ENCODE results near the gene KIAA0753. TPM values are rescaled to one million over a fixed set of nuclear protein-coding genes. Genes with fewer than 3 reads are reported as not detected.

KIAA0753 gene
- total and polyA plus RNA-seq, 2 of the 13 experiments (the other 11 are each of a cell fraction or from before 2014, with no cell fraction given) = 5.2 to 9.1 TPM

- TF ChIP-seq SKIL (CRISPR knock-in tag; IDR thresholded peaks at IDR 0.05; ENCODE audit: borderline replicate concordance) = peak; percentile 75; the same call in 1 of the 2 replicates
- peak; percentile 54; the same call in 1 of the 2 replicates for TF ChIP-seq ZFP37 (CRISPR knock-in tag; IDR thresholded peaks at IDR 0.05; ENCODE audit: borderline replicate concordance)
- peak; percentile 30; the same call in 1 of the 2 replicates for TF ChIP-seq ISL2 (CRISPR knock-in tag; IDR thresholded peaks at IDR 0.05)
- TF ChIP-seq KDM5A (IDR thresholded peaks at IDR 0.05; ENCODE audit: borderline replicate concordance, low read length) = no peak
- TF ChIP-seq RERE (CRISPR knock-in tag; IDR thresholded peaks at IDR 0.05; ENCODE audit: low read depth) = no peak
- TF ChIP-seq RCOR2 (CRISPR knock-in tag; IDR thresholded peaks at IDR 0.05) = 0 out of 2 replicates have a peak, but pooled peaks have one; percentile 38
- TF ChIP-seq, protein P1, sequence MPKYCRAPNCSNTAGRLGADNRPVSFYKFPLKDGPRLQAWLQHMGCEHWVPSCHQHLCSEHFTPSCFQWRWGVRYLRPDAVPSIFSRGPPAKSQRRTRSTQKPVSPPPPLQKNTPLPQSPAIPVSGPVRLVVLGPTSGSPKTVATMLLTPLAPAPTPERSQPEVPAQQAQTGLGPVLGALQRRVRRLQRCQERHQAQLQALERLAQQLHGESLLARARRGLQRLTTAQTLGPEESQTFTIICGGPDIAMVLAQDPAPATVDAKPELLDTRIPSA (CRISPR knock-in tag; IDR thresholded peaks at IDR 0.05; ENCODE audit: borderline replicate concordance) = peak; percentile 99
- TF ChIP-seq ZNF598 (CRISPR knock-in tag; IDR thresholded peaks at IDR 0.05; ENCODE audit: borderline replicate concordance) = peak; percentile 97; the same call in 1 of the 2 replicates
- peak; percentile 96 for TF ChIP-seq ZSCAN9 (CRISPR knock-in tag; IDR thresholded peaks at IDR 0.05; ENCODE audit: borderline replicate concordance)
- TF ChIP-seq ZNF484 (CRISPR knock-in tag; IDR thresholded peaks at IDR 0.05; ENCODE audit: borderline replicate concordance, low read depth) = peak; percentile 94; the same call in 1 of the 2 replicates
- TF ChIP-seq, protein P2, sequence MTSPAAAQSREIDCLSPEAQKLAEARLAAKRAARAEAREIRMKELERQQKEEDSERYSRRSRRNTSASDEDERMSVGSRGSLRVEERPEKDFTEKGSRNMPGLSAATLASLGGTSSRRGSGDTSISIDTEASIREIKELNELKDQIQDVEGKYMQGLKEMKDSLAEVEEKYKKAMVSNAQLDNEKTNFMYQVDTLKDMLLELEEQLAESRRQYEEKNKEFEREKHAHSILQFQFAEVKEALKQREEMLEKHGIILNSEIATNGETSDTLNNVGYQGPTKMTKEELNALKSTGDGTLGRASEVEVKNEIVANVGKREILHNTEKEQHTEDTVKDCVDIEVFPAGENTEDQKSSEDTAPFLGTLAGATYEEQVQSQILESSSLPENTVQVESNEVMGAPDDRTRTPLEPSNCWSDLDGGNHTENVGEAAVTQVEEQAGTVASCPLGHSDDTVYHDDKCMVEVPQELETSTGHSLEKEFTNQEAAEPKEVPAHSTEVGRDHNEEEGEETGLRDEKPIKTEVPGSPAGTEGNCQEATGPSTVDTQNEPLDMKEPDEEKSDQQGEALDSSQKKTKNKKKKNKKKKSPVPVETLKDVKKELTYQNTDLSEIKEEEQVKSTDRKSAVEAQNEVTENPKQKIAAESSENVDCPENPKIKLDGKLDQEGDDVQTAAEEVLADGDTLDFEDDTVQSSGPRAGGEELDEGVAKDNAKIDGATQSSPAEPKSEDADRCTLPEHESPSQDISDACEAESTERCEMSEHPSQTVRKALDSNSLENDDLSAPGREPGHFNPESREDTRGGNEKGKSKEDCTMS (CRISPR knock-in tag; conservative IDR thresholded peaks at IDR 0.05) = no peak
- TF ChIP-seq ZNF160 (CRISPR knock-in tag; IDR thresholded peaks at IDR 0.05) = peak; percentile 89
- no peak for TF ChIP-seq MZF1 (CRISPR knock-in tag; IDR thresholded peaks at IDR 0.05; ENCODE audit: borderline replicate concordance)
- TF ChIP-seq ZNF777 (CRISPR knock-in tag; IDR thresholded peaks at IDR 0.05) = peak; percentile 92
- no peak for TF ChIP-seq KLF12 (CRISPR knock-in tag; IDR thresholded peaks at IDR 0.05; ENCODE audit: borderline replicate concordance)
- TF ChIP-seq SRF (IDR thresholded peaks at IDR 0.05; ENCODE audit: low read depth, low read length) = no peak
- no peak for TF ChIP-seq SNRNP70 (IDR thresholded peaks at IDR 0.05; ENCODE audit: low read depth, low read length)
- TF ChIP-seq CBX1 (IDR thresholded peaks at IDR 0.05; ENCODE audit: low read depth) = peak; percentile 14
These were observed 11.5 kb upstream of the KIAA0753 start (continued) for GRCh38 chr17:6651919-6652452.
